HG03066 (cell line): ENCODE results near the gene TEX19.

Experiments
- ATAC-seq: cut with Tn5 transposase; IDR thresholded peaks from one replicate; pipeline ENCODE4 v1.9.1; 2021; ENCODE audit warnings: low read depth; ENCODE audit not compliant: unreplicated experiment

Gene TEX19

DNA sequence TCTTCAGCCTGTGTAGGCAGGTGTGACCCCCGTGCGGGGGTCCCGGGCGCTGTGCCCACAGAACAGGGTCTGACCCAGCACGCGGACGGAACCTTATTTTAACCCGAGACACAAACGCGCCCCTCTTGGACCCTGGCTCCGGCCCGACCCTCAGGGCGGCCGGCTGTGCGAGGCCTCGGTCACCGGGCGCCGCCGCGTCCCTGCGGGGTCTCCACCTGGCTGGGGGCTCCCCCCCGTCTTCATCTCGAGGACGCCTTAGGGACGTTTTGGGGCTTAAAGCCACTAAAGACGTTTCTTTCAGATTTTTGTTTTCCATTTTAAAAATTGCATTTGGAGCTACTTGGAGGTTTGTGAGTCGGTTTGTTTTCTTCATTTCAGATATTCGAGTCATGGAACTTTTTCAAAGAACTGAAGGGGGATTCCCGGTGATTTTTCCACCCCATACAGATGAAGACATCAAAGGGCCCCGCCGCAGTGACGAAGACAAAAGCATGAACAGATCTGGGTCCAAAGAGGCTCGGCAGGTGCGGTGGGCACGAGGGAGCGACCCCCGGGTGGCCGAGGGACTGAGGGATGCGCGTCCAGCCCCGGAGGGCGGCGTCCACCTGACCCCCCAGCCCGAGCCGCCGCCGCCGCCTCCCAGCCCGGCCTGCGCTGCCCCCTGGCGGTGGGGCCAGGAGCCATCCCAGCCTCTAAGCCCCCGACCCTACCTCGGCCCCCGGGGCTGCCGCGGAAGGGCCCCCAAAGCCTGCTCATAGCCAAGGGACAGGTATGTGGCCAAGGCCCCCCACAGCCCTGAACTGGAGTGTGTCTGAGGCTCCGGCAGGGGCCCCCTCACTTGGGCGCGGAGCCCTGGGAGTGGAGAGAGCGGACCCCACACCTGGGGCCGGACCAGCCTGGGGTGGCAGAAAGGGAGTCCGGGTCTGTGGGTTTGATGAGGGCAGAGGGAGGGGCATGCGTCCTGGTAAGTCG is 37.8 kb upstream of the TEX19 start:
- no peak for ATAC-seq

GRCh38 chr17:82321947-82322466 is 37.0 kb upstream of the TEX19 start:
- ATAC-seq = no peak

GRCh38 chr17:82322526-82323453 is 36.3 kb upstream of the TEX19 start:
- no peak for ATAC-seq

DNA sequence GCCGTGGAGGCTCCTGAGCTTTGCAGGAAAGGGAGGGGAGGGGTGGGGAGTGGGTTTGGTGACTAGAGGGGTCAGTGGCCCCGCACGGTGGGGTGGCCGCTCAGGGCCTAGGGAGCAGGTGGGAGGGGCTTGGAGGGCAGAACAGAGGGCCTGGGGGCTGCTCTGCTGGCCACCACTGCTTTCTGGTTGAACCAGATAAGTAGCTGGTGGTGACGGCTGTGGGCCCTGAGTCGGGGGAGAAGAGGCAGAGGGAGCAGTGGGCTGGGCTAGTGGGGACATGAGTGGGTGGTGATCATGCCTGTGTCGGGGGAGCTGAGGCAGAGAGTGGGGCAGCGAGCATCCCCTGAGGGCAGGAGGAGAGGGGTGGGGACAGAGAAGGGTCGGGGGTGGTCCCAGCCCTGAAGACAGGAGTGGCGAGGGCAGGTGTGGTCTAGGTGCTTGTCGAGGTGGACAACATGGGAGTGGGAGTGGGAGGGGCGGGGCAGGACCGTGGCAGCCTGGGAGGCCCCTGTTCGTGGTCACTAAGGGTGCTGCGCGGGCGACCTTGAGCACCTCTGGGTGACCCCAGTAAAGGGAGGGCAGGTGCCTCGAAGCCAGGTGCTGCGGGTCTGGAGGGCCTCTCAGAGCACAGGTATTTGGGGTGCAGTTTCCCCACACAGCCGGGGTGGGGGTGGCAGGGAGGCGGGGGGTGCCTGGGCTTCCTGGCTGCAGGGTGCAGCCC is 35.4 kb upstream of the TEX19 start:
- ATAC-seq = no peak

DNA sequence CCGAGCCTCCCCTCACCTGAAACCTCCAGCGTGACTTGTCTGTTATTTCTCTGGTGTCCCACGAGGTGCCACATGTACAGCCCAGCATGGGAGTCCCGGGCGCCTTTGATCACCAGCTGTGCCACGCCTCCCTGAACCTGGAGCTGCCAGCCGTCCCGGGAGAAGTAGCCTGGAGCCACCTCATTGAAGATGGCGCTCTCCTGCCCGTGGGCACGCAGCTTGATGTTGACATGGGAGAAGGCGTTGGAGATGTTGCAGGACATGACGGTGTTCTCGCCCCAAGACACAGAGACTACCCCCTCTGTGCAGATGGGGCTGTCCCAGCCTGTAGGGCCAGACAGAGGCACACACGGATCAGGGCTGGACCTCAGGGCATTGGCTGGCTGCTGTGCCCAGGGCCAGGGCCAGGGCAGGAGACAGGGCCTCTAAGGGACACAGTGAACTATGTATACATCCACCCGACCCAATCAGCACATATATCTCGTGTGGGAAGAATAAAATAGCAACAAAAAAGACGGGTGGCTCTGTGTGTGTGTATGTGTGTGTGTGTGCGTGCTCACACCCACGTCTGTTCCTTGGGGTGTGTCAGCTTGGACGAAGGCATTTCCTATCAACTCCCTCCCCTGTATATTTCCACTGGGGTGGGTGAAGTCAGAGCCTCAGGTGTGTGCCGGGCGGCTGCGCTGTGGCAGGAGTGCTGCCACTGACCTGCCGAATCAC is 34.3 kb upstream of the TEX19 start:
- no peak for ATAC-seq

DNA sequence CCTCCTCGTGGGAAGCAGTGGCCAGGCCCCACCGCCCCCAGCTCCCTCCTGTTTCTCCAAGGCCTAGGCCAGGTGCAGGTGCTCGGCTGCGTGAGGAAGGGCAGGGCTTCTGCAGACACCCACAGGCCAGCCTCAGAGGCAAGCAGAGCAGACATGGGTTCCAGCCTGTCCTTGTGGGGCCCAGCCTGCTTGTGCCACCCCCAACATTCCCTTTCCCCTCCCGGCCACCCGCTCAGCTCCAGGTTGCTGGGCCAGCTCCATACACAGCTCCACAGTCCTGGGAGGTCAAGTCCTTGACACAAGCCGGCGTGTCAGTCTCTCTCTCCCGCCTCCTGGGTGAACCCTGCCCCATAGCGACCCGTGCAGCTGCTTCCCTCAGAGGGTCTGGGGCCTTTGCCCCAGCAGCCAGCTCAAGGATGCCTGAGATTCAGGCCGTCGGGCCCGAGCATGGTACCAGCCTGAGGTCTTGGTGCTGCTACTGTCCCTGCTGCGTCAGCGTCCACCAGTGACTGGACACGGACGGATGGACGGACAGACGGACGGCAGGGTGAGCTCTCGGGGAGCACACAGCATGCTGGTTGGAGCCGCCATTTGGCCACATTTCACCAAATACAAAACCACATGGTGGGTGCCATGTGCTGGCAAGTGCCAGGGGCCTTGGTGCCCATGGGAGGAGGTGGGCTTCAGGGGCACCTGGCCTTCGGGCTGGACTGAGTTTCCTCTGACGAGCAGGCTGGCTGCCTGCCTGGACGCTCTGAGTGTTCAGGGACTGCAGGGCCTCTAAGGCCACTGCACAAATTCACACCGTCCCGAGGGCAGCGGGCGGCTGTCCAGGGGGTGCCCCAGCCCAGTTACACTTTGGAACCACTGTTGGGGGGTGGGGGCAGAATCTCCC is 33.5 kb upstream of the TEX19 start:
- no peak for ATAC-seq

GRCh38 chr17:82327289-82327688 is 31.8 kb upstream of the TEX19 start:
- ATAC-seq = no peak

- ATAC-seq = no peak
These were observed 31.3 kb upstream of the TEX19 start for GRCh38 chr17:82327757-82328140.

DNA sequence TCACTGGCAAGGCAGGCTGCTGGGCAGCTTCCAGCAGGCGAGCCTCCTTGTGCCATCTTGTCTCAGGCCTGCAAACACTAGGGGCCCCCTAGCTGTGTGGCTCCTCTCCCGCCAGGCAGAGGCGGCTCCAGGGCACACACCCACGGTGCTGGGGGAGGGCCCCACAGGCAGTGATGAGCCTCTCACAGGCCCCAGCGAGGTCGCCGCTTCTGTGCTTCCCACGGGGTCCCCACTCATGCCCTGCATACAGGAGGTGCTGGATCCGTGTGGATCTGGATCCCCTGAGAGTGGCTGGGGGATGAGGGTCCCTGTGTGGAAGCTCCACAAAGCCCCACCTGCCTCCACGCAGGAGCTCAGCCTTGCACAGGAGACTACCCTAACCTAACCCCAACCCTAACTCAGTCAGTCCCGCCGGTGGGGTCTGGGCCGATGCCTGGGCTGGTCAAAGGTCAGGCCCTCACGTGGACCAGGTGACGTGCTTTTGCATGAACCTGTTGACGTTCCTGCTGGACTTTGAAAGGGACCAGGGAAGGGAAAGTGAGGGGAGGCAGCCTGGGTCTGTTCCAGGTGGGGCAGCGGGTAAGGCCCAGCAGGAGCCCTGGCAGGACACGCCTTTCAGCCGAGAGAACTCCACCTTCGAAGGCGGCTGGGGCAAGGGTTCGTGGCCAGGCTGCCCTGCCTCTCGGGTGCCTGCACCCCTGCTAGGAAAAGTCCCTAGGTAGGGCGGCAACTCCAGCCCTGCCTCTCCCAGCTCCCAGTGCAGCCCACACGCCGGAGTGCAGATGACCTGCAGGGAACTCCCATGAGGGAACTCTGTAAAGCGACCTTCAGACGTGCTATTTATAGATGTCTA is 30.7 kb upstream of the TEX19 start:
- no peak for ATAC-seq

DNA sequence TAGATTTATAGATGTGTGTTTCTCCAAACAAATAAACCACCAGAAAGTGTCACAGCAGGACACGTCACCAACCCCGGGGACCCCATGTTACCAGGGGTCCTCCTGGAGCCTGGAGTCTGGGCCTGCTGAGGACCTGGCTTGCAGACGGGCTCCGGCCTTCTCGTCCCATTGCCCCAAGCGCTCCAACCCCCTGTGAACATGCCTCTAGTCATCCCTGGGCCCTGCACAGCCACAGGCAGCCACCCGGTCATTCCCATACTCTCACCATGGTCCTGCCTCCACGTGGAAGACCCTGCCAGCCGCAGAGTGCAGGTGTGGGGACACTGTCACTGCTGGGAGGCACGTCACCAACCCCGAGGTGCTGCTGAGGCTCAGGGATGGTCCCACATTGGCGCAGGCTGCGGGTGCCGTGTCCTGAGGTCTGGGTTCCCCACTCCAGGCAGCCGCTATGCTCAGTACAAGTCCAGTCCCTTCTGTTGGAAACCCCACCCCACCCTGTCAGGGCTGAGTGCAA is 30.0 kb upstream of the TEX19 start:
- no peak for ATAC-seq

DNA sequence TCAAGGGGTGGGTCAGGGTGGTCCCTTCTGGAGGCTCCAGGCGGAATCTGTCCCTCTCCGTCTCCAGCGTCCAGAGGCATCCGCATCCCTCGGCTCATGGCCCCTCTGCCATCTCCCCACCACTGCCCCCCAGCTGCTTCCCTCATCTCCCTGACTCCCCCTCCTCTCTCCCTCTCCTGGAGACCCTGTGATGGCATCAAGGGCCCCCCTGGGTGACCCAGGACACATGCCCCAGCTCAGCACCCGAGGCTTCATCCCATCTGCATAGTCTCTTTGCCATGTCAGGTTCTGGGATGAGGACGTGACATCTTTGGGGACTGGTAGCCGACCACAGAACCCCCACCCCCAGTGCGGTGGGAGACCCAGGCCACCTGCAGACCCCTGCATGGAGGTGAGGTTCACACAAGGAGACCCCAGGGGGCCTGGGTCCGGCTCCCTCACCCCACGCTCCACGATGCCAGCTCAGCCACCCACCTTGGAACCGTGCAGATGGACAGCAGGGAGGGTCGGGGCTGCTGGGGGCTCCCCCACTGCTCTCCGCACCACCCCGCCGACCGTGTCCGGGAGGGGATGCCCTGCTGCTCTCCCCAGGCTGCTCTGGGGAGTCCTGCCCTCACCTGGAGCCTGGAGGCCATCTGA is 29.2 kb upstream of the TEX19 start:
- ATAC-seq = no peak

- ATAC-seq = no peak
These were observed 28.5 kb upstream of the TEX19 start for GRCh38 chr17:82330322-82331239.

DNA sequence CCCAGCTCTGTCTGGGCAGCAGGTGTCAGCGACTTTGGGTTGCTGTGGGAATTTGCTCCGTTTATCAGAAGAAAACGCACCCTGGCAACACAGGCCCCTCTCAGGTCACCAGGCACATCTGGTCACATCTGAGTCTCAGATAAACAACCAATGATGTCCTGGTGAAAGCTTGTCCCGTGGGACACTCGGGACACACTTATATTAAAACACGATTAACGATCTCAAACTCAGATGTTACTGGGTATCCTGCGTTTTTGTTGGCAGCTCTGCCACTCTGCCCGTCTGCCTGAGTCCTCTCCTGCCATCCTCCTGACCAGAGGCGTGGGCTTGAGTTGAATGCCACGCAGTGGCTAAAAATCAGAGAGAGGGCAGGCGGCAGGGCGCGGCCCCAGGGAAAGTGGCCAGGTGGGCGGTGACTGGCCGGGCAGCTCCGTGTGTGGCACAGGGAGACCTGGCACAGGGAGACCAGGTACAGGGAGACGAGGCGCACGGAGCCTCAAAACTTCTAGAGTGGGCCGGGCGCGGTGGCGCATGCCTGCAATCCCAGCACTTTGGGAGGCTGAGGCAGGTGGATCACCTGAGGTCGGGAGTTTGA is 27.6 kb upstream of the TEX19 start:
- no peak for ATAC-seq

GRCh38 chr17:82332669-82333278 is 26.3 kb upstream of the TEX19 start:
- no peak for ATAC-seq
